ENCODE data around the gene PTPN2.
"Not testable (repeated sequence)": the region's sequence is repeated elsewhere in the genome, so short reads cannot be mapped to it uniquely, and the experiment has no call there.

The PTPN2 gene

GRCh38 chr18:12880541-12880910 is 3.5 kb downstream of the PTPN2 start:
- ATAC-seq = no peak
- TF ChIP-seq BACH2 (CRISPR knock-in tag; IDR thresholded peaks at IDR 0.05; ENCODE audit: borderline replicate concordance) = no peak
- TF ChIP-seq PPARA (CRISPR knock-in tag; IDR thresholded peaks at IDR 0.05; ENCODE audit: borderline replicate concordance) = no peak
- TF ChIP-seq CSRNP3 (CRISPR knock-in tag; IDR thresholded peaks at IDR 0.05) = no peak
- no peak for TF ChIP-seq ZFP30 (CRISPR knock-in tag; IDR thresholded peaks at IDR 0.05)
- TF ChIP-seq POU6F1 (CRISPR knock-in tag; IDR thresholded peaks at IDR 0.05; ENCODE audit: borderline replicate concordance, low read depth) = no peak
- TF ChIP-seq GLIS3 (CRISPR knock-in tag; IDR thresholded peaks at IDR 0.05) = no peak
- no peak for TF ChIP-seq SNAI2 (CRISPR knock-in tag; IDR thresholded peaks at IDR 0.05)

- no peak for TF ChIP-seq OSR1 (CRISPR knock-in tag; IDR thresholded peaks at IDR 0.05)
- TF ChIP-seq ISL1 (CRISPR knock-in tag; IDR thresholded peaks at IDR 0.05) = no peak
- TF ChIP-seq ZC3H10 (CRISPR knock-in tag; IDR thresholded peaks at IDR 0.05) = no peak
- no peak for TF ChIP-seq TSHZ2 (CRISPR knock-in tag; IDR thresholded peaks at IDR 0.05)
- no peak for TF ChIP-seq TOX (CRISPR knock-in tag; IDR thresholded peaks at IDR 0.05; ENCODE audit: borderline replicate concordance)
- TF ChIP-seq ARNTL (CRISPR knock-in tag; IDR thresholded peaks at IDR 0.05; ENCODE audit: borderline replicate concordance, low read depth) = no peak
- TF ChIP-seq ESRRG (CRISPR knock-in tag; IDR thresholded peaks at IDR 0.05) = no peak
- no peak for TF ChIP-seq TCF4 (CRISPR knock-in tag; IDR thresholded peaks at IDR 0.05; ENCODE audit: borderline replicate concordance)
- TF ChIP-seq POU6F1 (CRISPR knock-in tag; IDR thresholded peaks at IDR 0.05; ENCODE audit: borderline replicate concordance, low read depth) = no peak
- TF ChIP-seq CSDC2 (CRISPR knock-in tag; IDR thresholded peaks at IDR 0.05) = no peak
- no peak for TF ChIP-seq PATZ1 (CRISPR knock-in tag; IDR thresholded peaks at IDR 0.05; ENCODE audit: borderline replicate concordance)
- TF ChIP-seq GLIS3 (CRISPR knock-in tag; IDR thresholded peaks at IDR 0.05) = no peak
- TF ChIP-seq CSRNP3 (CRISPR knock-in tag; IDR thresholded peaks at IDR 0.05) = no peak
- no peak for TF ChIP-seq ZFP30 (CRISPR knock-in tag; IDR thresholded peaks at IDR 0.05)
- no peak for TF ChIP-seq CREB5 (CRISPR knock-in tag; IDR thresholded peaks at IDR 0.05; ENCODE audit: low read depth)
- no peak for TF ChIP-seq ZNF70 (CRISPR knock-in tag; IDR thresholded peaks at IDR 0.05)
- TF ChIP-seq SNAI2 (CRISPR knock-in tag; IDR thresholded peaks at IDR 0.05) = no peak
- TF ChIP-seq ZFP3 (CRISPR knock-in tag; IDR thresholded peaks at IDR 0.05) = no peak
- no peak for ATAC-seq
Measured at GRCh38 chr18:12879840-12880540, 4.0 kb downstream of the PTPN2 start.

GRCh38 chr18:12874992-12875391 is 9.0 kb downstream of the PTPN2 start:
- not testable (repeated sequence) for ATAC-seq

GRCh38 chr18:12873961-12874567 is 10.0 kb downstream of the PTPN2 start:
- not testable (repeated sequence) for ATAC-seq
